Activated gamma-delta T cell treated with Interleukin-2 at 50 U/mL for 16 hours (primary cell): ENCODE results near the gene IRX5.

Experiments used
- DNase-seq: peaks from one replicate; pipeline ENCODE4 v3.0.0-alpha.2; 2020

IRX5 gene

GRCh38 chr16:54952195-54952594 lies 21.5 kb downstream of the IRX5 start:
- no peak for DNase-seq

- DNase-seq: no peak
These were observed 22.8 kb downstream of the IRX5 start for GRCh38 chr16:54953461-54953860.

- DNase-seq: no peak
These were observed 23.6 kb downstream of the IRX5 start for GRCh38 chr16:54954220-54954619.

- no peak for DNase-seq
These were observed 25.1 kb downstream of the IRX5 start for GRCh38 chr16:54955757-54956156.

GRCh38 chr16:54957403-54958166 lies 26.9 kb downstream of the IRX5 start:
- DNase-seq: no peak

GRCh38 chr16:54962045-54962444 lies 31.4 kb downstream of the IRX5 start:
- DNase-seq: no peak

GRCh38 chr16:54964239-54964638 lies 33.6 kb downstream of the IRX5 start:
- DNase-seq: no peak

GRCh38 chr16:54965464-54965863 lies 34.8 kb downstream of the IRX5 start:
- no peak for DNase-seq

GRCh38 chr16:54968011-54968410 lies 37.3 kb downstream of the IRX5 start:
- no peak for DNase-seq

GRCh38 chr16:54968784-54969183 lies 38.1 kb downstream of the IRX5 start:
- no peak for DNase-seq

GRCh38 chr16:54970016-54970415 lies 39.4 kb downstream of the IRX5 start:
- no peak for DNase-seq

- DNase-seq: no peak
These were observed 43.7 kb downstream of the IRX5 start for GRCh38 chr16:54974367-54974766.

- no peak for DNase-seq
These were observed 46.1 kb downstream of the IRX5 start for GRCh38 chr16:54976651-54977200.

- DNase-seq: no peak
These were observed 46.5 kb downstream of the IRX5 start for GRCh38 chr16:54977211-54977610.

GRCh38 chr16:54980821-54981220 lies 50.2 kb downstream of the IRX5 start:
- DNase-seq: no peak
